Pancreas (tissue), 10 donors: ENCODE measurements around the gene RGS14. TPM values are rescaled to one million over a fixed set of nuclear protein-coding genes. Genes with fewer than 3 reads are reported as not detected.

Experiments used
- ATAC-seq, 4 donors: fragments of 200-7000 bp; cut with Tn5 transposase; one replicate each; pipeline versions ENCODE4 v1.8.0 to v1.9.1; 2020; ENCODE audit warnings: mild to moderate bottlenecking in 4 of 4, moderate library complexity in 4 of 4
- DNase-seq, 6 donors: peaks; one replicate each; pipeline ENCODE4 v3.0.0-alpha.2; 2020
- FAIRE-seq: peaks from 2 replicates; lab custom pipeline; 2012; peaks lifted over from hg19 to GRCh38; lab: Jason Lieb, UNC
- H3K27ac ChIP-seq, 4 donors: fragments of 200-600 bp; sonication (generic); 1 replicate in 3 of 4; 2 replicates in 1 of 4; pipeline versions ENCODE4 v1.5.0 to v1.8.0; 2020
- H3K27me3 ChIP-seq, 4 donors: fragments of 200-600 bp; one replicate each; pipeline ENCODE4 v1.8.0; 2021
- H3K36me3 ChIP-seq, 3 donors: fragments of 200-600 bp; sonication (generic) in 1 of 3; one replicate each; pipeline versions ENCODE4 v1.5.0 to v1.8.0; 2020 to 2021
- H3K4me1 ChIP-seq, 3 donors: fragments of 200-600 bp; one replicate each; pipeline ENCODE4 v1.8.0; 2021
- H3K4me3 ChIP-seq, 4 donors: fragments of 200-600 bp; sonication (generic) in 2 of 4; one replicate each; pipeline versions ENCODE4 v1.5.0 to v1.8.0; 2020 to 2021
- H3K9me3 ChIP-seq, 4 donors: fragments of 200-600 bp; one replicate each; pipeline ENCODE4 v1.8.0; 2021
- WGBS, 2 donors: extraction: QIAGEN DNeasy Blood & Tissue Kit; methylation state at CpG; one replicate each; pipeline ENCODE4 v1.1.7; 2013; 5-methylcytosine and 5-hydroxymethylcytosine counted together
- intact Hi-C, 3 donors: fragments of 100-400 bp; cut with DNase I; formaldehyde crosslinking; loops; one replicate each; pipeline versions ENCODE4 v1.11.1 to v1.14.2; 2022
- polyA plus RNA-seq, 2 donors: library from polyadenylated mRNA; stranded (reverse); fragments of 200-250 nt; gene quantifications; one replicate each; pipeline ENCODE4 v1.2.3, GENCODE V29; 2013
- total RNA-seq, 6 donors: library from RNA; stranded (reverse); fragmentation: NEBNext Ultra II Directional in 4 of 6; extraction: Animal tissue kit (Norgen Biotek cat#: 25700) in 4 of 6; gene quantifications; one replicate each; pipeline versions ENCODE4 v1.2.1 to v1.2.4, GENCODE V29; 2021 to 2023
- TF ChIP-seq, protein P1 (sequence below), 4 donors: fragments of 200-600 bp; sonication (generic) in 3 of 4; IDR thresholded peaks; one replicate each; pipeline versions ENCODE4 v1.5.0 to v1.8.0; 2021; ENCODE audit warnings: antibody characterized with exemption in 4 of 4
- donor health status: healthy with polysubstance abuse.
- donor health status: DM: no; HTN: no; CAD: no; lungs with moderate emphysema.
- donor health status: DM: no; HTN: no; CAD: no.
- donor health status: control.
- donor health status: control.
- donor health status: Bipolar disorder and iron deficiency.
- donor health status: DM: yes; HTN: yes; CAD: no.
- donor health status: DM: no; HTN: no; CAD: no.
- donor health status: DM: no; HTN: no; CAD: no.
- donor health status: DM: yes; HTN: yes; CAD: no.

The RGS14 gene
- total and polyA plus RNA-seq, 8 donors, result 7.0 to 30.9 (median 12.2) TPM

DNA sequence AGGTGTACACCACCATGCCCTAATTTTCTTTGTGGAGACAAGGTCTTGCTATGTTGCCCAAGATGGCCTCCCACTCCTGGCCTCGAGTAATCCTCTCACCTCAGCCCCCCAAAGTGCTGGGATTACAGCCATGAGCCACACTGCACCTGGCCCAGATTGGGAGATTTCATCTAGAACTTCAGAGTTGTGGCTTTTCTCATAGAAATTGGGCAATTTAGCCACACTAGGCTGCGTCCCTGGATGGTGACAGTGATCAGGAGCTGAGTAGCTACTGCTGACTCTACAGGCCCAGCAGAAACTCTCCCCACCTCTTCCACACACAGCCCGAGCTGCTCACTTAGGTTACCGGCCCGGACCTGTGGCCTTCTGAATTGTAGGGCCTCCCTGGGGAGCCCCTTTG, 35.0 kb downstream of the RGS14 start:
- Histone ChIP-seq H3K27me3 (no peaks in the 10 kb centered on the region), H3K36me3 (no peaks in the 10 kb centered on the region), H3K9me3 (no peaks in the 10 kb centered on the region), H3K4me3 (no peak overlapping the region), H3K4me1 (no peaks in the 10 kb centered on the region), H3K27ac (no peak overlapping the region)
- intact Hi-C loops, result loop anchor here in 2 of 3 donors (5.0 kb wide), 2 partner anchors 60 to 110 kb away; no protein-coding TSS in a partner anchor
- TF ChIP-seq, protein P1, sequence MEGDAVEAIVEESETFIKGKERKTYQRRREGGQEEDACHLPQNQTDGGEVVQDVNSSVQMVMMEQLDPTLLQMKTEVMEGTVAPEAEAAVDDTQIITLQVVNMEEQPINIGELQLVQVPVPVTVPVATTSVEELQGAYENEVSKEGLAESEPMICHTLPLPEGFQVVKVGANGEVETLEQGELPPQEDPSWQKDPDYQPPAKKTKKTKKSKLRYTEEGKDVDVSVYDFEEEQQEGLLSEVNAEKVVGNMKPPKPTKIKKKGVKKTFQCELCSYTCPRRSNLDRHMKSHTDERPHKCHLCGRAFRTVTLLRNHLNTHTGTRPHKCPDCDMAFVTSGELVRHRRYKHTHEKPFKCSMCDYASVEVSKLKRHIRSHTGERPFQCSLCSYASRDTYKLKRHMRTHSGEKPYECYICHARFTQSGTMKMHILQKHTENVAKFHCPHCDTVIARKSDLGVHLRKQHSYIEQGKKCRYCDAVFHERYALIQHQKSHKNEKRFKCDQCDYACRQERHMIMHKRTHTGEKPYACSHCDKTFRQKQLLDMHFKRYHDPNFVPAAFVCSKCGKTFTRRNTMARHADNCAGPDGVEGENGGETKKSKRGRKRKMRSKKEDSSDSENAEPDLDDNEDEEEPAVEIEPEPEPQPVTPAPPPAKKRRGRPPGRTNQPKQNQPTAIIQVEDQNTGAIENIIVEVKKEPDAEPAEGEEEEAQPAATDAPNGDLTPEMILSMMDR (IDR thresholded peaks at IDR 0.05), result no peak
- WGBS, 2 donors, result 67 to 68% methylated on average over 5 of the region's 5 CpGs
- DNase-seq (no peak), ATAC-seq (no peak), FAIRE-seq (no peak)

DNA sequence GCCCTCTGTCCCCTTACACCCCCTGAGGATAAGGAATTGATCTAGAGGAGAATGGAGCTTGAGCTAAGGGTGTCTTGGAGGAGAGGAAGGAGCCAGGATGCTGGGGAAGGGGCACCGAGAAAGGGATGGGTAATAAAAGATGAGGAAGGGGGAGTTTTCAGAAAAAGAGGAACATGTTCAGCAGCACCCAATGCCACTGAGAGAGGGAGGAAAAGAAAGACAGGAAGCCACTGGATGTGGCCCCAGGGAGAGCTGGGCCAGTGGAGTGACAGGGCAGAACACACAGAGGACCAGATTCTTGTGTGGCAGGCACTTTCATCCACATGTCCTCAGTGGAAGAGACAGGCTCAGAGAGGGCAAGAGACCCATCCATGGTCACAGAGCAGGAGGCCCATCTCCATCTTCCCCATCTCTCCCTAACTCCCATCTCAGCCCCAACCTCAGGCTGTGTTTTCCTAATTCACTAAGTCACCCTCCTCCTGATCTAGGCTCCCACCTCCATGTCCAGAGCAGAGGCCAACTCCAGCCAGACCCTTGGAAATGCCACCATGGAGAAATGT, 35.6 kb downstream of the RGS14 start:
- Histone ChIP-seq H3K27me3 (no peaks in the 10 kb centered on the region), H3K9me3 (no peaks in the 10 kb centered on the region), H3K4me1 (no peaks in the 10 kb centered on the region), H3K27ac (no peak overlapping the region), H3K4me3 (no peak overlapping the region), H3K36me3 (no peaks in the 10 kb centered on the region)
- intact Hi-C loops, result loop anchor here in 2 of 3 donors (5.0 kb wide), 2 partner anchors 59 to 109 kb away; no protein-coding TSS in a partner anchor
- DNase-seq, result no peak
- no peak for ATAC-seq
- no peak for FAIRE-seq
- WGBS, 2 donors, result 83% methylated on average over 1 of the region's 1 CpG
- TF ChIP-seq, protein P1 (IDR thresholded peaks at IDR 0.05), result no peak

- ATAC-seq, result no peak
- TF ChIP-seq, protein P1 (IDR thresholded peaks at IDR 0.05), result no peak
- H3K4me1 ChIP-seq, result no peaks in the 10 kb centered on the region
- WGBS, 2 donors, result 40 to 65% methylated on average over 5 of the region's 5 CpGs
- H3K9me3 ChIP-seq, result no peaks in the 10 kb centered on the region
- DNase-seq, result no peak
- no peak overlapping the region for H3K4me3 ChIP-seq
- intact Hi-C loops, result loop anchor here in 2 of 3 donors (5.0 kb wide), 2 partner anchors 58 to 108 kb away; no protein-coding TSS in a partner anchor
- FAIRE-seq, result no peak
- H3K27ac ChIP-seq, result no peak overlapping the region
- no peaks in the 10 kb centered on the region for H3K36me3 ChIP-seq
- H3K27me3 ChIP-seq, result no peaks in the 10 kb centered on the region
Measured at GRCh38 chr5:177393990-177394389, 36.3 kb downstream of the RGS14 start.

GRCh38 chr5:177396078-177396477, 38.4 kb downstream of the RGS14 start:
- H3K36me3 ChIP-seq, result no peaks in the 10 kb centered on the region
- H3K4me3 ChIP-seq, result no peak overlapping the region
- intact Hi-C loops, result loop anchor here in 1 of 3 donors (5.0 kb wide), 1 partner anchor 116 kb away; no protein-coding TSS in a partner anchor
- FAIRE-seq, result no peak
- 39 to 50% methylated on average over 8 of the region's 8 CpGs for WGBS, 2 donors
- TF ChIP-seq, protein P1 (IDR thresholded peaks at IDR 0.05), result no peak
- ATAC-seq, result no peak
- no peaks in the 10 kb centered on the region for H3K9me3 ChIP-seq
- no peaks in the 10 kb centered on the region for H3K4me1 ChIP-seq
- H3K27me3 ChIP-seq, result peaks cover 0 to 8% (median 0%) of the 10 kb centered on the region in 4 donors
- H3K27ac ChIP-seq, result no peak overlapping the region
- no peak for DNase-seq

DNA sequence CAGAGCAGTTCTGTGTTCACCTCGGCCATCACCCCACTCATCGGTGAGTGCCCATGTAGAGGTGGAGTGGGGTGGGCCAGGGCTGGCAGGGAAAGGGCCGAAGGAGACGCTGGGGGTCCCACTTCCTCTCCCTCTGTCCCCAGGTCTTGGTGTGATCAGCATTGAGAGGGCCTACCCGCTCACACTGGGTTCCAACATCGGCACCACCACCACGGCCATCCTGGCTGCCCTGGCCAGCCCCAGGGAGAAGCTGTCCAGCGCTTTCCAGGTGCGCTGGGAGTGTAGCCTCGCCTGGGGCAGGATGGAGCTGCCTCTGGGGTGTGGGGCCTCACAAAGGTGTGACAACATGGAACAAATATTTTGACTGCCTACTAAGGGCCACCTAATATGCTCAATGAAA, 39.1 kb downstream of the RGS14 start:
- ATAC-seq (no peak), DNase-seq (no peak), FAIRE-seq (no peak)
- Histone ChIP-seq H3K4me3 (no peak overlapping the region), H3K4me1 (no peaks in the 10 kb centered on the region), H3K27ac (no peak overlapping the region), H3K9me3 (no peaks in the 10 kb centered on the region), H3K36me3 (no peaks in the 10 kb centered on the region), H3K27me3 (peaks cover 0 to 8% (median 0%) of the 10 kb centered on the region in 4 donors)
- intact Hi-C loops, result loop anchor here in 1 of 3 donors (5.0 kb wide), 1 partner anchor 115 kb away; no protein-coding TSS in a partner anchor
- WGBS, 2 donors, result 73 to 76% methylated on average over 10 of the region's 10 CpGs
- TF ChIP-seq, protein P1 (IDR thresholded peaks at IDR 0.05), result no peak
